Stimulated activated CD4-positive, alpha-beta T cell treated with anti-CD3 and anti-CD28 coated beads, TNF-alpha, amount 100 ng/mL, for 4 hours (primary cell): Measurements from ENCODE around the gene S100A13.
A peak's percentile ranks its signal among the peaks of the same experiment; 100 is the strongest.

Experiments used
- DNase-seq, 3 experiments: peaks; one replicate each; pipeline ENCODE4 v3.0.0-alpha.2; 2020; ENCODE audit warnings: low read depth in 3 of 3

Gene S100A13

DNA sequence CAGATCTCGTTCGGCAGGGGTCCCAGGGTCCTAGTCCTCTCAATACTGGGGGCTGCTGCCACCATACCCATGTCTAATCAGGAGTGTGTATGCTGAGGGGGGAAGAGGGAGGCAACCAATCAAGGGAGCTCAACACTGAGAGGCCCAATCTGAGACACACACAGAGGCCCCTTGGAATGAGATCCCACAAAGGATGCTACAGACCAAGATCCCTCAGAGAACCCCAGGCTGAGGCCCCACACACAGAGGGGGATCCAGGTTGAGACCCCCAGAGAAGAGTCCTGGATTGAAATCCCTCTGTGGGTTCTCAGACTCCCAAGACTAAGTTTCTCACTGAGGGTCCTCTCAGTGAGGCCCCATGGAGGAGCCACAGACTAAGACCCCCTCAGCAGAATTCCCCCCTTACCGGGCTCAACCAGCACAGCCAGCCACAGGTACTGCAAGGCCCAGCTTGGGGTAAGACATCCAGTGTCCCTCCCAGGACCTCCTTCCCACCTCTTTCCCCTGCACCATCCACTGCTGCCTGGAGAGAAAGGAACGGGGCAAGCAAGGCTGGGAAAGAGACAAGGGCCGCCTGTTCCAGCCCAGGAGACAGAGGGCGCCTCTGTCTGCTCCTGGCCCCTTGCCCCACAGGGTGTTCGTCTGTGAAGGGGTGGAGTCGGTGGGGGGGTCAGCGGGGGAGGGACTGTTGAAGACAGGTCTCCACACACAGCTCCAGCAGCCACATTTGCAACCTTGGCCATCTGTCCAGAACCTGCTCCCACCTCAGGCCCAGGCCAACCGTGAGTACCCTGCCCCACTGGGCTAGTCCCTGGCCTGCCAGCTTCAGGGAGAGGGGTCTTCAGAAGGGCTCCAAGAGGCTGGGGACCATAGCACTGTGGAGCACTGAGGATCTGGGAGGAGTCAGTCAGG is 666 bp upstream of the S100A13 start, which contains the start of gene S100A1:
S100A1 (plus strand) TSS at position 720 of the 912 bp plus-strand sequence. CDS start 2,088 bp downstream, outside the sequence.
- DNase-seq = no peak

DNA sequence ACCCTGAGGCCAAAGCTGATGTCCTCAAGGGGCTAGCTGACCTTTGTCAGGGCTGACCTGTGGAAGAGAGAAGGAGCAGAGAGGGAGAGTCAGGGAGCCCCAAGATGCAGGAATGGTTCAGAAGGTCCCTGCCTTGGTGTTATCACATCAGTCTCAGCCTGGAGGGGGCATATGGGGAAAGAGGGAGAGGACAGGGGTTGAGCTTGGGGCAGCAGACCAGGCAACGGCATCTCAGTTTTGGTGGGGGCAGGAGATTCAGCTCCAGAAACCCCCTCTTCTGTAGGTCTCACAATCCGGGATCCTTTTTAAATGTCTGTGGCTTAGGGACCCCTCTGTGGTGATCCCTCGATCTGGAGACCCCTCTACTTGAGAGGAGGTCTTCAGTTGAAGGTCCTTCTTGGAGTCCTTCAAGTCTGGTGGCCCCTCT is 815 bp downstream of the S100A13 start:
- no peak for DNase-seq

DNA sequence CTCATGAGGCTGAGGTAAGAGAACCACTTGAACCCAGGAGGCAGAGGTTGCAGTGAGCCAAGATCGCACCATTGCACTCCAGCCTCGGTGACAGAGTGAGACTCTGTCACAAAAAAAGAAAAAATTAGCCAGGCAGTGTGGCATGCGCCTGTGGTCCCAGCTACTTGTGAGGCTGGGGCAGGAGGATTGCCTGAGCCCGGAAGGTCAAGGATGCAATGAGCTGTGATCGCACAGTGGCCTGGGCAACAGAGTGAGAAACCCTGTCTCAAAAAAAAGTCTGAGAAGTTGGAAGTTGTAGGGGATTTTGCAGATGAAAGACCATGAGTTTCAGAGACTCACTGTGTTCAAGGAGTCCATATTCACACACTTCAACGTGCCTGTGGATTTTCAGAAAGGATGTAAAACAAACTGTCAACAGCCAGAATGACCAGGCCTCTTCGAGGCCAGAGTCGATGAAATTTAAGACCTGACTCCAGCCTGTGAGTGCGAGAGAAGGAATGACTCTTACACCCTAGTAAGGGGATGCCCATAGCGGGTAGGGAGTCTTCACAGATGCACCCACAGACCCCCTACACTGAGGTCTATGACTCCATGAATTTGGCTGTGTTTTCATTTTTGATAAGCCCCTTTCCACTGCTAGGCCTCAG is 2.2 kb downstream of the S100A13 start:
- no peak for DNase-seq

DNA sequence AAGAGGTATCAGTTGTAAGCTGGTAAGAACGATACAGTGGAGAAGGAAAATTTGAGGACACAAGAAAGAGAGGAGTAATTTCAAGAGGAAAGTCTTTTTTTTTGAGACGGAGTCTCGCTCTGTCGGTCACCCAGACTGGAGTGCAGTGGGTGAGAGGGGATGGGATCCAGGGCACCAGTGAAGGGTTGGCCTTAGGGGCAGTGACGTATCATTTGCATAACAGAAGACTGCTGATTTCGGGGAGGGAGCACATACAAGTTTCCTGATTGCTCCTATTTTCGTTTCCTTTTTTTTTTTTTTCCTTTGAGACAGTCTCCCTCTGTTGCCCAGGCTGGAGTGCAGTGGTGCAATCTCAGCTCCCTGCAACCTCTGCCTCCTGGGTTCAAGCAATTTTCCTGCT is 4.2 kb downstream of the S100A13 start:
- DNase-seq = no peak

DNA sequence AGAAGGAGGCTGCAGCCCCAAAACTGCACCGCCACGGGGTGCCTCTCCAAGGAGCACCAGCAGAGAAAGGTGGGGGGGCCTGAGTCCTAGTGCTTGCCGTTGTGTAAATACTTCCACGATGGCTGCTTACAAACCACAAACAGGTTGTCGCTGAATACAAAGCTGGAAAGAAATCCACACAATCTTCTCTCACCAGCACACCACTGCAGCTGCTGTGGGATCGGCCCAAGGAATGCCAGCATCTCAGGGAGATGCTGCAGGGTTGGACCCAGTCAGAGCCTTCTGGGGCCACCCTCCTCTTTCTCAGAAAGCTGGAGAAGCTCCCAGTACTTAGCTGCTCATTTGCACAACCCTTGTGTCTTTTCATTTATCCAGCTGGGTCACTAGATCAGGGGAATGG is 8.1 kb downstream of the S100A13 start:
- DNase-seq = no peak

DNA sequence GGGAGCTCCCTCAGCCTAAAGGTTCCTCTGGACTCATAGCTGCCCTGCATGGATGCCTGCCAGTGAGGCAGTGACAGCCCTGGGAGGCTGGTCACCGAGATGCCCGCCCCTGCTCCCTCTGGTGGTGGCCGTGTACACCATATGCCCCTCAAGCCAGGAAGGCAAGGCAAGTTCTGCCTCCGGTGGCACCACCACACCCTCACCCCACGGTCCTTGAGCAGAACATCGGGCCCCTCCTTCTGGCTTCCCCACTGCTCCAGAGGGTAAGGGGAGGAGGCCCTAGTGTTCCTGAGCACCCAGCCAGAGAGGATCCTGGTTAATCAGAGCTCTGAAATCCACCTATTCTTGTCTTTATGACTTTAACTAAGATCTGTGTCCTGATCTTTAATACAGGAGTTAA is 9.6 kb downstream of the S100A13 start:
- DNase-seq = peak in 1 of 3 experiments; percentile 48

DNA sequence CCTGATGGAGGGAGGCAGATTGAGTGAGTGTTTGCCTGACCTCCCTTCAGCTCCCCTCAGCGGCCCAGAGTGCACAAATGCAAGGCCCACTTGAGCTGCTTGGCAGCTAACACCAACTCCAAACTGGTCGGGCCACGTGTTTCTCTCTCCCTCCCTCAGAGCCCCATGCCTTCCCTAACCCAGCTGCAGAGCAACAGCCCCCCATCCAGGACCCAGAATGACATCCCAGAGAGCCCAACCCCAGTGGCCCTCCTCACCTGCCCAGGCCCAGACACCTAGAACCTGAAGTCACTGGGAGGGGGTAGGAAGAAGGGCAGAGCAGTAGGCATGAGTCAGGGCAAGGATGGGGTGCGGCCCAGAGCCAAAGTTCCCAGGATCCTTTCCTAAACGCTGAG is 10.4 kb downstream of the S100A13 start:
- DNase-seq = no peak

DNA sequence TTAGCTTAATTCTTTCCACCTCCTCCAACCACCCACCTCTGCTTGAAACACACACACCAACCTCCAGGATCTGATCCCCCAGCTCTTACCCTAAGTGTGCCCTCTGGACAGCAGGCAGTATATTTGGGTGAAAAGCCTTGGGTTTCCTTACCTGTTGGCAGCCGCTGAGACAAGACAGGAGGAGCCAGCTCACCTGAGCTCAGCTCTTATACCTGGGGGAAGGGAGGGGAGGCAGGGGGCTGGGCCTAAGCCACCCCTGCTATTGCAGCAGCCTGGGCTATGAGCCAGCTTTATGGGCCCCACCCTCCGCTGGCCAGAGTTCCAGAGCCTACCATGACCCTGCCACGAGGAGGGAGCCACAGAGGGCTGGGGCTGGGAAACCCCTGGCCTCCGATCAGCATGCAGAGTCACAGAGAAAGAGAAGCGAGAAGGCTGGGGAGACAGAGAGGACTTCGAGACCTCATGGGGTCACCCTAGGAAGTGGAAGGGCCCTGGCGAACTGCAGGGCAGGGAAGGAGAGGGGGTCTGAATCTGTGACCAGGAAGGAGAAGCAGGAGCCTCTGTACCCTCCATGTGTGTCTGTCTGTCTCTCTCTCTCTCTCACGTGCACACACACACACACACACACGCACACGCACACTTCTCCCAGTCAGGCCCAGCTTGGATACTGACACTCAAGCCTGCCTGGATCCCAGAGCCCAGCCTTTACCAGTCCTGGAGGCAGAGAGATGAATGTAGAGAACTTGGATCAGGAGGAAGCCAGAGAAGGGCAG is 11.0 kb downstream of the S100A13 start, which contains the start of gene S100A14:
S100A14 (minus strand) TSS at position 182 of the 773 bp plus-strand sequence. CDS start 467 bp downstream, outside the sequence.
- no peak for DNase-seq

DNA sequence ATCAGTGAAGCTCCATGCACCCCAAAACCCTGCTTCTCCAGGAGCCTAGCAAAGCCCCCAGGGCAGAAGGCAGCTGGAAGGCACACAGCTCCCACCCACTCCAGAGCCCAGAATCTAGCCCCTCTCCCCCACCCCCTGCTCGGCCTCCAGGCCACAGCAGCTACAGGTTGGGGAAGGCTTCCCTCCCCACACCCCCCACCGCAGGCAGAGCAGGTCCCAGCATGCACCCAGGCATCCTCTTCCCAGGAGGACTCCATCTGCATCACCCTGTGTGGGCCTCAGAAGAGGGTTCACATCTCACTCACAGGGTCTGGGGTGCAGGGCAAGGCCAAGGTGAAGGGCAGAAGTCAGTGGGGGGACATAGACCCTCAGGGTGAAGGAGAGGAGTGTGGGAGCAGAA is 11.9 kb downstream of the S100A13 start:
- DNase-seq = no peak

DNA sequence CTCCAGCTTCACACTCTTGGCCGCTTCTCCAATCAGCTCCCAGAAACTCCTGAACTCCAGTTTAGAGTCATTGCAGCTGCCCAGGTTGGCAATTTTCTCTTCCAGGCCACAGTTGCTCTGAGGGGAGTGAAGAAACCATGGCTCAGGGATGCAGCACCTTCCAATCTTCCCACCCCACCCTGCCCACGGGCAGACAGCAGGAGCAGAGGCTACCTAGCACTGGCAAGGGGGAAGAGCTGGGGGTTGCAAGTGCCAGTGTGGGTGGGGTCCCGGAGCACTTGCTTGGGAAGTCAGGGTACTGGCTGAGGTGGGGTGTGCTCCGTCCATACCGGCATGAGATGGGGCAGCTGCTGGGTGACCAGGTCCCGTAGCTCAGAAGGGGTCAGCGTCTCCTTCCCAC is 12.4 kb downstream of the S100A13 start:
- DNase-seq = no peak

DNA sequence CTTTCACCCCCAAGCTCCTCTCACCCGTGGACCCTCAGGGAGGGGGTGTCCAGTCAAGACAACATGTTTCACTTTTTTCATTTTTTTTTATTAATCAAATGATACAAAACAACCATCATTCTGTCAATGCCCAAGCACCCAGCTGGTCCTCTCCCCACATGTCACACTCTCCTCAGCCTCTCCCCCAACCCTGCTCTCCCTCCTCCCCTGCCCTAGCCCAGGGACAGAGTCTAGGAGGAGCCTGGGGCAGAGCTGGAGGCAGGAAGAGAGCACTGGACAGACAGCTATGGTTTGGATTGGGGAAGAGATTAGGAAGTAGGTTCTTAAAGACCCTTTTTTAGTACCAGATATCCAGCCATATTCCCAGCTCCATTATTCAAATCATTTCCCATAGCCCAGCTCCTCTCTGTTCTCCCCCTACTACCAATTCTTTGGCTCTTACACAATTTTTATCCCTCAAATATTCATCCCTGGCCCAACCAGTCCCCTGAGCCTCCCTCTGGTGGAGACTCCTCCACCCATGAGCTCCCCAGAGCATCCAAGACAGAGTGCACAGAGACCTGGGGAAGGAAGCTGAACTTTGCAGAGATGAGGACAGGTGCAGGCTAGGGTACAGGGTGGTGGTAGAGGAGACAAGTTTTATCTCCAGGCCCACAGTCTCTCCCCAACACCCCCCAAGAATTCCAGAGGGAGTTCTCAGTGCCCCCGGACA is 13.0 kb downstream of the S100A13 start:
- no peak for DNase-seq

DNA sequence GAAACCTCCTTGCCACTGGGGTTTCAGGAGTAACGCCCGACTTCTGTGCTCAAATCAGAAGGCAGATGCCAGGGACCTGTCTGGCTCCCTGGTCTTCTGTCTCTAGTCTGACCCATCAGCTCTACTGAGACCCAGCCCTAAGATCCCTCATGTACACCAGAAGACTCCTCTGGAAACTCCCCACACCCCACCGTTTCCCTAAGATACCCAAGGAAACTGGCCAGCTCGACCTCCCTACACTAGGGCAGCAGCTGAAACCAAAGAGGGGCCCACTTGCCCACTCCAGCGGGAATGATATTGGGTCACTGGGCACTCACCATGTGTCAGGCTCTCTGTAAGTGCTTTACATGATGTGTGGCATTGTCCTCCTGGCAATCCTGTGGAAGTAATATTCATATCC is 13.9 kb downstream of the S100A13 start:
- DNase-seq = no peak

DNA sequence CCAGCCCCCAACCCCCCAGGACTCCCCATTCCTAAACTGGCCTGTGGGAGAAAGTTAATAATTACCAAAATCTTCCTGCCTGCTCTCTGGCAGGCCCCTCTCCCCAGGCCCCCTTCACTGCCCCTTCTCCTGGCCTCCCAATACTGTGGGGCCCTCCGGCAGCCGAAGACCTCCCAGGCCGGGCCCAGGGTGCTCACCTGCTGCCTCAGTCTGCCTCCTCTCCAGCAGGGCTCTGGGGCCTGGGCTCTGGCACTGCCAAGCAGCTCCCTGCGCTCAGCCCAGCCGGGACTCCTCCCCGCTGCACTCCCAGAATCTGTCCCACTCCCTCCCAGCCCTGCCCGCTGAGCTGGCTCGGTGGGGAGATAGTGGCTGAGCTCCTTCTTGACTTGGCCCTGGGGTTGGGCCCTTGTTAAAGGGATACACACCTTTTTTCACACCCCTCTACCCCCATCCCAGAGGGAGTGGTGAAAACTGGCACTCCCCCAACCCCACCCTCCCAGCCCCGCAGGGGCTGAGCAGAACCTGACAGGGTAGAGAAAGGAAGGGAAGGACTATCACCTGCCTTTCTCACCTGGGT is 14.5 kb downstream of the S100A13 start, which contains the start of gene S100A16:
S100A16 (minus strand) TSS at position 383 of the 577 bp plus-strand sequence. CDS start 4,986 bp downstream, outside the sequence.
- no peak for DNase-seq

DNA sequence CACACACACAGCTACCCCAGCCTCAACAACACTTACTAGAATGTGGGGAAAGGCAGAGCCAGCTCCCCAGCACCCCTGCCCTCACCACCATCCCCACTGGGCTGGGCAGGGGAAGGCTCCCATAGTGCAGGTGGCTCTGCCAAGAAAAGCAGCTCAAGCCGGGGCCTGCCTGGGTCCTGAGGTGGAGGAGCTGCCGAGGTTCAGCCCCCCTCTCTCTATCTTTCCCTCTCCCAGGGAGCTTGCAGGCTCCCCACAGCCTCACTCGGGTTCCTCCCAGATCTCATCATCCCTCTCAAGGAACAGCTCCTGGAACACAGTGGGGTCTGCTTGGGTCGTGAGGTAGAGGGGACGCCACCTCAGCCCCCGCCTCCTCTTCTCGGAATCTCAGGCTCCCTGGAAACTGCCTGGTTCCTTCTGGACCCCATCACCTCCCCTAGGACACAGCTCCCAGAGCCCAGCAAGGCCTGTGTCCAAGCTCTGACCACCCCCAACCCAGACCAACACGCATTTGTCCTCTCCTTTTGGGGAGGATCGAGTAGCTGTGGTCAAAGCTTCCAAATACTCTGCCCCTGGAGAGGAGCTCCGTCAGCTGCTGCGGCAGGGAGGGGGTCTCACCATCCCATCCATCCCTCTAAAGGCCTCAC is 15.1 kb downstream of the S100A13 start:
- DNase-seq = no peak

DNA sequence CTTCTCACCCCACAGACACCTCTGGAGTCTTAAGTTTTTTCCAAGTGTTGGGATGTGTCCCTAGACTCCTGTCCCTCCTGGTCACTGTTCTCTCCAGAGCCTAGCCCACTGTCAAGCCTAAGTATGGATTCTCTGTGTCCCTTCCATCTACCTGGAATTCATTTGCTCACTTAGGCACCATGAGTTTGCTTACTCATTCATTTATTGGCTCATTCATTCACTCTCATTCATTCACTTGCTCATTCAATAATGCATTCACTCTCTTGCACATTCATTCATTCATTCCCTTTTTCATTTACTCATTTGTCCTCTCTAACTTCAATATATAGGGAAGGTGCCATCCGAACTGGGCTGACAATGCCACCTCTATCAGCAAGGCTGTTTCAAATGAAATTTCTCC is 15.9 kb downstream of the S100A13 start:
- DNase-seq = no peak

DNA sequence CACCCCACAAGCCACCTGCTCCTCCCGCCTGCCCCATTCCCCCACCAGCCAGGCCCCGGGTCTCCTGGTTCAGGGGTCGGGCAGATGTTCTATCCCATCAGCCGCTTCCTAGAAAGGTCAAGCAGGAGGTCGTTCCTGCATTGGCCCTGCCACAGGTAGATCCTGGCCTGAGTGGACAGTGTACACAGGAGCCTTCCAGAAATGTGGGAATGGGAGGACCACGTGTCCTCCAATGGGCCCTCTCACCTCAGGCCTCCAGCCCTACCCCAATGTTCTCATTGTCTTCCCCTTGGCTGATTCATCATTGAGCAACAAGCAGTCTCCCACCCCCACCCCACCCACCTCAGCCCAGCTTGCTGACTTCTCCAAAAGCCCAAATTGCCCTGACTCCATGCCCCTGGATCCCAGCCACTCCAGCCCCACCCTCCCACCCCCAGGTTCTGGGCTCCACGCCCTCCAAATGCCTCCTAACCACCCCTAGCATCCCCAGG is 16.4 kb downstream of the S100A13 start:
- DNase-seq = no peak

DNA sequence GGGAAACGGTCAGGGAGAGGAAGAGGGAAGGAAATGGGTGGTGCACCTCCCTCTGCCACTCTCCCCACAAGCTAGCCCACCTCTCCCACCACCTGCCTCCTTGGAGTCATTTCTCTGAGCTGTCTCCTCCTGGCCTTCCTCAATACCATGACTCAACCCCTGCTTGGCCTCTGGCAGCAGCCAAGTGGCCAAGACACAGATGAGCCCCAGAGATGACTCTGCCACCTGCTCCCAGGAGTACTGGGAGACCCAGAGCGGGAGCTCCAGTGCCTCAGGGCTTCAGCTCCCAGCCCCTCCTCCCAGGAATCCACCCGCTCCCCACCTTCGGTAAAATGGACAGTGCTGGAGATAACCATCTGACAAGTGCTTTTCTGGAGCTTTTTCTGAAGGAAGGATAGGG is 17.0 kb downstream of the S100A13 start:
- DNase-seq = no peak

DNA sequence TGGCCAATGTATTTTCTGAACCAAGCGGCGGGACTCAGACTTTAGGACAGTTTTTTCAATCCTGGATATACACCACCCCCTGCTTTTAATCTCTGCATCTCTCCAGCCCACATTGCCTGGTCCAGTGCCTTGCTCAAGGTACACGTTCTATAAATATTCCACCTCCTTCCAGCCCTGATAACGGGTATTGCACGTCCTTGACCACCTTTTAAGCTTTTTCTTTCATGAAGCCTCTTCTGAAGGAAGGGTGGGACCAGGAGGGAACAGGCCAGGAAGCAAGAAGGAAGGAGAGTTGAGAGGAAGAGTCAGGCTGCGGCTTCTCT is 17.8 kb downstream of the S100A13 start:
- DNase-seq = no peak

DNA sequence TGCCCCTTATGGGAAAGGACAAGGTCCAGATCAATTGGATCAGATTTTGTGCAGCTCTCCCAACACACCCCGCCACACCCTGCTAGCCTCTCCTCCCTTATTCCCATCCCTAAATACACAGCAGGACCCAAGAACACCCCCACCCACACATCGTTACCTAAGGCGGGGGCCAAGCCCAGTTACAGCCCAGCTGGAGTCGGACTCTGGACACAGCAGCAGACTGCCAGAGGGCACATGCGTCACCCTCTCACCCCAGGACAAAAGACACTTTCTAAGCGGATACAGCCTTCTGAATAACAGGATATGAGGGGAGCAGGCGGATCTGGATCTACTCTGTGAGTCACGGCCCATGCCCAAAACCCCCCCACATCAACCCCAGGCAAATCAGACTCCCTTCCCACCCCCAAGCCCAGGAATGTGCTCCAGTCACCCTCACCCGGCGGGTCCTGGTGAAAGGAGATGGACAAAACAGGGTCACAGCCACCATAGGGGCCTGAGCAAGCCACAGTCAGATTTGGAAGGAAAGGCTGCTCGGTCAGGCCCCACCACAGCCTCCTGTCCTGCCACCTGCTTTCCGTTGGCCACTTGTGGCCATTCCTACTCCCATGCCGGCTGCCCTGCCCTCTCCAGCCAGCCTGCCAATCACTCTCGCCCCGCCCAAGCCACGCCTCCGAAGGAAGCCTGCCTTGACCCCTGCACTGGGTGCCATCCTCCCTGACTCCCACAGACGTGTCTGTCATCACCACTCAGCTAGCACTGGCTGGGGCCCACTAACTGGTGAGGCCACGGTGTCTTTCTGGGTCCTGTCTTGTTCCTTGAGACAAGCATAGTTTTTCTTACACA is 18.3 kb downstream of the S100A13 start:
- DNase-seq = no peak
